Medulla oblongata (tissue), 1 donor: ENCODE results near the gene ASCC2.
A peak's percentile ranks its signal among the peaks of the same experiment; 100 is the strongest.
"Not testable (repeated sequence)": the region's sequence is repeated elsewhere in the genome, so short reads cannot be mapped to it uniquely, and the experiment has no call there.

Source experiments
- DNase-seq: peaks from one replicate; pipeline ENCODE4 v3.0.0-alpha.2; 2015; ENCODE audit errors: extremely low spot score

ASCC2 gene

DNA sequence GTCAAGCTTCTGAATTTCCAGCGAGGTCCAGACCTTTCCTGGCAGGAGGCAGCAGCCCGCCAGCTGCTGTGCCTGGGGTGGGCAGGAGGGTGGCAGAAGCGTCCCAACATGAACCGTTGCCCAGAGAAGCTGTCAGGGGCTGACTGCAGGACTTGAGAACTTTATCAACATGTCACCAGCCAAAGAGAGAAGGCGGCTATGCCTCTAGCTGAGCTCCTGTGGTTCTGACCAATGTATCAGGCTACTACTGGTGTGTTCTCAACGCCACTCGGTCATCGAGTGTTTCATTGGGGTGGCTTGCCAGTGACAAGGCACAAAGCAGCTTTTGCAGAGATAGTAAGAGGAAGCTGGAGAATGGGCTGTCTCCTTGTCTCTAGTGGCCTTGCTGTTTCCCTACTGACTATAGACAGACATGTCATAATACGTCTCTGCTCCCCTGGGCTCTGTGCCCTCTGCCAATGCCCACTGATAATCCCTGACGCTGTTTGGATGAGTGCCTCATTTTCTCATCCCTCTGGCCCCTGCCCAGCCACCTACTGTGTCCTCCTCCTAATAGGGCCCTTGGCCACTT is 17.6 kb upstream of the ASCC2 start:
- peak; percentile 21 for DNase-seq

DNA sequence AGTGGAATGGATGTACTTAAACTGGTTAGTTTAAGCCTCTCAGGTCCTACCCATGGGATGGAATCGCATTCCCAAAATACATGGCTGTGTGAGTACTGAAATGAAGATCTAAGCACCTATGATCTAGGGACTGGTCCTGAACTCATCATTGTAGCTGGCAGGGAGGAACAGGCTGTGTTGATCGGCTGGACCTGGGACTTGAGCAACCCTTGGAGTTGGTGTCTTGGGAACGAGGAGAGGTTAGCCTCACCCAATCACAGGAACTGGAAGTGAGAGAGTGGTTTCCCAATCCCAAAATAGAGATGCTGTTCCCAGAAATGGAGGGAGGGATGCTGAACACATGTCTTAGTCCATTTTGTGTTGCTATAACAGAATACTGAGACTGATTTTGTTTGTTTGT is 16.4 kb upstream of the ASCC2 start:
- no peak for DNase-seq

DNA sequence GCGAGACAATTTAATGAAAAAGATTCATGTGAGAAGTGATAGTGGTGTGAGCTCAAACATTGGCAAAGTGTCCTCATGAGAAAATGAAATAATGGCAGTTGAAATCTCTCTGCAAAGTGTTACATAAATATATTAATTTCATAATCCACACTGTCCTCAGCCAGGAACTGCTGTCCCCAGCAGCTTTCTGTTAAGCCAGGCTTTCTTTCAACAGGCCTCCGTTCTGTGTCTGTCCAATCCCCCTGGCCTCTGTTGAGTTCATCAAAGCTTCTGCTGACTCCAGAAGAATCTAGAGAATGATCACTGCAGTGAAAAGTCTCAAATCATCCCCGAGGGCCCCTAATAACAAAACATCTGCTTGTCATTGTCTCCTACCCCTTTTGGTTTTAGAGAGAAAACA is 10.0 kb upstream of the ASCC2 start:
- no peak for DNase-seq

- no peak for DNase-seq
Measured at GRCh38 chr22:29846290-29846689, 8.2 kb upstream of the ASCC2 start.

GRCh38 chr22:29842740-29843139 is 4.7 kb upstream of the ASCC2 start:
- no peak for DNase-seq

DNA sequence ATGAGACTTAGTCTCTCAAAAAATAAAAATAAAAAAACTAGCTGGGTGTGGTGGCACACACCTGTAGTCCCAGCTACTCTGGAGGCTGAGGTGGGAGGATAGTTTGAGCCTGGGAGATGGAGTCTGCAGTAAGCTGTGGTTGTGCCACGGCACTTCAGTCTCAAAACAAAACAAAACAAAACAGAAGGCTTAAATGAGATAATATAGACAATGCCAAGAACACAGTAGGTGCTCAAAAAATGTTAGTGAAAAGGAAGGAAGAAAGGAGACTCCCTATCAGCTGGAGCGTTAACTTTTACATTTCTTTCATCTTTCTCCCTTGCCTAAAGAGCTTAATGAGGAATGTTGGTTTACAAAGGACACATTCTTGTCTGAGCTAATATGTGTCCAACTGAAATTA is 4.1 kb upstream of the ASCC2 start:
- DNase-seq = no peak

- no peak for DNase-seq
Measured at GRCh38 chr22:29840498-29840897, 2.4 kb upstream of the ASCC2 start.

- no peak for DNase-seq
Measured at GRCh38 chr22:29839039-29839438, 965 bp upstream of the ASCC2 start.

GRCh38 chr22:29838599-29838956 is 504 bp upstream of the ASCC2 start:
- no peak for DNase-seq

DNA sequence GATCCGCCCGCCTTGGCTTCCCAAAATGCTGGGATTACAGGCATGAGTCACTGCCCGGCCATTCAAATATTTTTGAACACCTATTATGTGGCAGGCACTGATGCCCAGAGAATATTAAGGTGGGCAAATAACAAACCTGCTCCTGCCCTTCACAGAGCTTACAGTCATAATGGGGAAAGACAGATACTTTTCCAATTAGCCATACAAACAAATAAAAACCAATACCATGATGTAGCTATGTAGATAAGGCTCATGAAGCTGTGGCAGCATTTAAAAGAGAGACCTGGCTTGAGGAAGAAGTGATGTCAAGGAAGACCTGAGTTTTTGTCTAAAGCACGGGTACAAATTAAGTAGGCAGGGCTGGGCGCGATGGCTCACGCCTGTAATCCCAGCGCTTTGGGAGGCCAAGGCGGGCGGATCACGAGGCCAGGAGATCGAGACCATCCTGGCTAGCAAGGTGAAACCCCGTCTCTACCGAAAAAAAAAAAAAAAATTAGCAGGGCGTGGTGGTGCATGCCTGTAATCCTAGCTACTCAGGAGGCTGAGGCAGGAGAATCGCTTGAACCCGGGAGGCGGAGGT is 1.2 kb downstream of the ASCC2 start:
- DNase-seq = not testable (repeated sequence)

GRCh38 chr22:29834046-29834445 is 4.0 kb downstream of the ASCC2 start:
- no peak for DNase-seq

DNA sequence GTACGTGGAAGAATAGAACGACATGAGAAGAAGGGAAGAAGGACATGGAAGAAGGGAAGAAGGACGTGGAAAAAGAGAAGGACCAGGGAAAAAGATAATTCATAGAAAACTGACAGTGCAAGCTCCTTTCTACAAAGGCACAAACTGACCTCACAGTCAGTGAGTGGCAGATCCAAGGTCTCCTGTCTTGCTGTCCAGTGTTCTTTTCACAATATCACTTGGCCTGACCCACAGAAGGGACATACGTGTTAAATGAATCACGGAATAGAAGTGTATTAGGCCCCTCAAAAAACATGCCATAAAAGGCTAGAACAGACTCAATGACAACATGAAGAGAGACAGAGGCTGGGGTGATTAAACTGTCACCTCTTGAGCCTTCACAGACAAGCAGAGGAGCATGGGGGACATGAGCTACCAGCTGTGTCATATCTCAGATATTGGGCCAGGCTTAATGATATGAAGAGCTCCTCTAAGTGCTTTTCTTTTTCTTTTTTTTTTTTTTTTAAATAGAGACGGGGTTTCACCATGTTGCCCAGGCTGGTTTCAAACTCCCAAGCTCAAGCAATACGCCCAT is 4.6 kb downstream of the ASCC2 start:
- DNase-seq = no peak

DNA sequence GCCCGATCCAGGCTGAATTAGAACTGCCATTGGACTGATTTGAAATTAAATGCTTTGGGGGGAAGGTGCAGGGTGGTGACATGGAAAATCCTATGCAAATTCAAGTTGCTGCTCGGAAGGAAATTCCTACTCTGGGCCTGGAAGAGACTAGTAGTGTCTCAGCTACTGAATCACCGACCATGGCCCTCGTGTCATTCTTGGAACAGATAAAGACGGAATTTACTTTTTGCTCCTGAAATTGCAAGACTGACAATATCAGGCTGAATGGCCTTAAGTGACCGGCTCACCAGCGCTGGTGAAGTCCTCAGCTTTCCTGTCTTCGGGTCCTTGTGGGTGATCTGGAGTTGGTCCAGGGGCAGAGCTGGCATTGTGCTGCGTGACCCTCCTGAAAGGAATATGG is 6.1 kb downstream of the ASCC2 start:
- DNase-seq = no peak

DNA sequence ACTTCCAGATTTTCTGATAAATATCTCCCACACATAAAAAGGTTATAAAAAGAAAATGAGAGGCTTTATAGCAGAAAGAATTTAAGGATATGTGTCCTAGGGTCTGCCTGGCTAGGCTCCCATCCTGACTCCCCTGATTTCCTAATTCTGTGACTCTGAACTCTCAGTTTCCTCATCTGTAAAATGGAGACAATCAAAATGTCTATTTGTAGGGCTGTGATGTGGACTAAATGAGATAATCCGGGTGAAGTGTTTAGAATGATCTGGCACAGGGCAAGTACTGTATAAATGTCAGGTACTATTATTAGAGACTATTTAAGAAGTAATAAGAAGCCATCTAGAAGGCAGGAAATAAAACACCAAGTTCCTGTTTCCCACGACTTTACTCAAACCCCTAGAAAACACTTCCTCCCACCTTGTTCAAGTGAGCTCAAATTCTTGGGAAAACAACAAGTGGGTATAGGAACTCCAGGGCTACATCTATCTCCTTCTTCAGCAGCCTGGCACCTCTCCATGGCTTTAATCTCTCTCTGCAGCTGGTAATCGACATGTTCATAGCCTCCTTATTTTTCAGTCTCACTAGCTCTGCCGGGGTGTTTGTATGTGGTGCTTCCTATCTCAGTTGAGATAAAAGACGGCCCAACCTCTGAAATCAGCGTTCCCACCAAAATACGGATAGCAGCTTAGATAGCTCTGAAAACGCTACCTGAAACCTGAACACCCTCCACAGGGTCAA is 6.7 kb downstream of the ASCC2 start:
- DNase-seq = no peak

GRCh38 chr22:29830585-29830984 is 7.5 kb downstream of the ASCC2 start:
- DNase-seq = no peak

- not testable (repeated sequence) for DNase-seq
Measured at GRCh38 chr22:29827726-29828125, 10.3 kb downstream of the ASCC2 start.

GRCh38 chr22:29827091-29827490 is 11.0 kb downstream of the ASCC2 start:
- DNase-seq = peak; percentile 19

DNA sequence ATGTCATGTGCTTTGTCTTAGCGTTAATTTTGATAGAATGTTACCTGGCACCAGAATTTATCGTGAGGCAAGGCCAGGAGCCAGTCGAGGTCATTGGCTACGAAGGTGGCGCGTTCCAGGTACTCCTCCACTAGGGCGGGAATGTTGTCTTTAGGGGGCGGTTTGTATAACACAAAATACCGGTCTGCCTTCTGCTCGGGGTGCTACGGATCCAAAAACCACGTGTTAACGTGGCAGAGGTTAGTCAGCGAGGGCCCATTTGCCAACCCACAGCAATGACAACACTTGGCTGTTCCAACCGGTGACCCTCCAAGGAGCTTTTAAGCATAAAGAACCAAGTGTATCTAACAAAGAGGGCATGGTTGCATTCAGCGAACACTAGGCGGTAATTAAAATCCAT is 12.5 kb downstream of the ASCC2 start:
- no peak for DNase-seq

DNA sequence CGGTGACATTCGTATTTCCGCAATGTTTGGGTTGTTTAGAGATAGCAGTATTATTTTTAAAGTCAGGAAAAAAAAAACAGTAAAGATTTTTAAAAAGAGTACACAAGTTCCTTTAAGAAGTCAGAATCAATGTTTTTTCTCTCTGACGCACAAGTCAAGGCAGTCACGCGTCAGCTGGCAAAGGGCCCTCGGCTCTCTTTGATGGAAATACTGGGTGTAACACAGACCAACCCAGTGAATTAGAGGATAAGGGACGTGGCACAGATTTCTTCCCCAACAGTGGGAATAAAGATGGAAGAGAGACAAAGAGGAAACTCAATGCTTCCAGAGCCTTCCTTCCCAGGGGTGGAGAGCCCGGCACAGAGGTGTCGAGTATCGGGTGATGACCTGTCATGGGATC is 13.4 kb downstream of the ASCC2 start:
- DNase-seq = no peak

- peak; percentile 60 for DNase-seq
Measured at GRCh38 chr22:29821291-29822016, 16.6 kb downstream of the ASCC2 start.

DNA sequence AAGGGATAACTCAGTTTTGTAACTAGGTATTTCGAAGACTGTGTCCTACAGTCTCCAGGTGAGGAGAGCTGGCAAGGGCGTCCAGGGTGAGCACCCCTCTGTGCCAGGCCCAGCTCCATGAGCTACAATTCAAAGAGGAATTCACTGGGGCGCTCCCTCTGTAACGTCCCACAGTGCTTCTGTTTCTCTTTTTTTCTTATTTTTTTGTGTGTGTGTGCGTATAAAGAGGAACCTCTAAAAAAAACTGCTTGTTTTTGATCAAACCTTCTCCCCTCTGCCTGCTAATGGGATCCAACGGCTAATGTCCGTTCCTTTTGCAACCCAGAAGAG is 17.1 kb downstream of the ASCC2 start:
- DNase-seq = no peak

DNA sequence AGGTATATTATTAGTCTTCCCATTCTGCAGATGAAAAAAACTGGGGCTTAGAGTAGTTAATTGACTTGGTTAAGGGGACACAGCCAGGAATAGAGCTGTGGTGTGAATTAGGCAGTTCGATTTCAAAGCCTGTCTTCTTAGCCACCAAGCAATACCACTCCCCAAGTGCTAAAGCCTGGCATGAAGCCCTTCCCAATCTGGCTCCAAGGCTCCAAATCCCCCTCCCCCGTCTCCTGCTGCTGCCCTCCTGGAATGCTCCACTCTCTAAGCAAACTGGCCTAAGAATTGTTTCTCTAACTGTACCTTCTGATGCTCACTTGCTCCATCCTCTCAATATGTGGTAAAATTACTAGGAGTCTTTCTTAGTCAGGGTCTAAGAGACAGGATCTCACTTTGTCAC is 18.6 kb downstream of the ASCC2 start:
- no peak for DNase-seq

DNA sequence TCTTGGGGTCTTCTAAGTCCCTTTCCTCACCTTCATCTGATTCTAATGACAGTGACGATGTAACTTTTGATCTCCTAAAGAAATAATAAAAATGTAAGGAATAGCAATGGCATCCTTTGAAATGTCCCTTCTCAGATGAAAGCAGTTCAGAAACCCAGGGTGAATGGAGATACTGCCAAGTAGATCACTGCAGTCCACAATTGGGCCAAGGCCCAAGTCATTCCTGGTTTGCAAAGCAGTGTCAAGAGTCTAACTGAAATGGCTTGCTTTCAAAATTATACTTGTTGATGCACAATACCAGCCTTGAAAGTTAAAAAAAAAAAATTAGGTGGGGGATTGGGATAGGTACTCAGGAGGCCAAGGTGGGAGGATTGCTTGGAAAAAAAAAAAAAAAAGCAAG is 20.4 kb downstream of the ASCC2 start:
- peak; percentile 47 for DNase-seq
